WTC11 (cell line): Measurements from ENCODE around the gene CD109.
"Not testable (repeated sequence)": the region's sequence is repeated elsewhere in the genome, so short reads cannot be mapped to it uniquely, and the experiment has no call there.

Source experiments
- CTCF ChIP-seq: fragments of 200-600 bp; IDR thresholded peaks from 2 replicates; pipeline ENCODE4 v1.8.0; 2022; ENCODE audit warnings: antibody characterized with exemption
- ELF4 ChIP-seq: sonication (generic); formaldehyde crosslinking; IDR thresholded peaks from 2 replicates; pipeline ENCODE4 v1.8.1; 2022; ENCODE audit warnings: low read depth, mild to moderate bottlenecking, moderate library complexity, missing genetic modification reagents
- IRF2 ChIP-seq: sonication (generic); formaldehyde crosslinking; IDR thresholded peaks from 2 replicates; pipeline ENCODE4 v1.8.0; 2022; ENCODE audit warnings: low read depth, missing genetic modification reagents, borderline replicate concordance
- JUN ChIP-seq: sonication (generic); formaldehyde crosslinking; IDR thresholded peaks from 2 replicates; pipeline ENCODE4 v1.8.0; 2023; ENCODE audit warnings: mild to moderate bottlenecking, missing genetic modification reagents
- ZNF425 ChIP-seq: fragments of 250-450 bp; sonication (Bioruptor Pico); conservative IDR thresholded peaks from 2 replicates; pipeline ENCODE4 v1.9.0; 2021; ENCODE audit warnings: mild to moderate bottlenecking
- ZSCAN18 ChIP-seq: fragments of 250-450 bp; sonication (Bioruptor Pico); IDR thresholded peaks from 2 replicates; pipeline ENCODE4 v2.1.2; 2022; ENCODE audit warnings: mild to moderate bottlenecking, moderate library complexity

GRCh38 chr6:73679846-73680245 is 16.2 kb upstream of the CD109 start:
- not testable (repeated sequence) for TF ChIP-seq ELF4 (CRISPR knock-in tag); CTCF; IRF2 (CRISPR knock-in tag); ZSCAN18 (CRISPR knock-in tag); JUN (CRISPR knock-in tag); ZNF425
